HepG2 (cell line): ENCODE measurements around the gene APEX1. TPM values are rescaled to one million over a fixed set of nuclear protein-coding genes. Genes with fewer than 3 reads are reported as not detected.

Experiments
- ATF7 ChIP-seq, 2 experiments: fragments of 450-650 bp in 1 of 2; sonication (generic) in 1 of 2; formaldehyde crosslinking in 1 of 2; IDR thresholded peaks; 2 replicates each; pipeline versions ENCODE4 v1.4.0 to v1.6.1; 2016 to 2020; ENCODE audit warnings: antibody characterized with exemption in 1 of 2, mild to moderate bottlenecking in 1 of 2, missing genetic modification reagents in 1 of 2
- BORCS8-MEF2B ChIP-seq: sonication (generic); formaldehyde crosslinking; IDR thresholded peaks from 2 replicates; pipeline ENCODE4 v1.8.0; 2022; ENCODE audit warnings: mild to moderate bottlenecking, missing genetic modification reagents
- DNMT3B ChIP-seq: conservative IDR thresholded peaks from 2 replicates; pipeline ENCODE4 v1.6.1; 2016; ENCODE audit warnings: missing biosample characterization, control low read depth
- HES4 ChIP-seq: sonication (generic); formaldehyde crosslinking; IDR thresholded peaks from 2 replicates; pipeline ENCODE4 v1.9.0; 2021; ENCODE audit warnings: mild to moderate bottlenecking, missing genetic modification reagents, borderline replicate concordance
- HIVEP1 ChIP-seq: sonication (generic); formaldehyde crosslinking; IDR thresholded peaks from 2 replicates; pipeline ENCODE4 v1.4.0; 2020; ENCODE audit warnings: mild to moderate bottlenecking, missing genetic modification reagents
- JUN ChIP-seq: sonication (generic); formaldehyde crosslinking; IDR thresholded peaks from 2 replicates; pipeline ENCODE4 v1.4.0; 2020; ENCODE audit warnings: mild to moderate bottlenecking, missing genetic modification reagents
- MEF2D ChIP-seq: sonication (generic); formaldehyde crosslinking; IDR thresholded peaks from 2 replicates; pipeline ENCODE4 v1.5.1; 2020; ENCODE audit warnings: mild to moderate bottlenecking, missing genetic modification reagents
- MTF1 ChIP-seq: sonication (generic); formaldehyde crosslinking; IDR thresholded peaks from 2 replicates; pipeline ENCODE4 v1.5.0; 2020; ENCODE audit warnings: missing genetic modification reagents
- PCBP1 ChIP-seq: fragments of 200-400 bp; formaldehyde crosslinking; IDR thresholded peaks from 2 replicates; pipeline ENCODE4 v1.6.1; 2017; ENCODE audit warnings: mild to moderate bottlenecking, low read depth, low read length, borderline replicate concordance
- RFXANK ChIP-seq: IDR thresholded peaks from 2 replicates; pipeline ENCODE4 v1.6.1; 2016
- RXRA ChIP-seq: sonication (generic); formaldehyde crosslinking; IDR thresholded peaks from 2 replicates; pipeline ENCODE4 v1.5.1; 2020; ENCODE audit warnings: missing genetic modification reagents
- SALL2 ChIP-seq: sonication (generic); formaldehyde crosslinking; IDR thresholded peaks from 2 replicates; pipeline ENCODE4 v1.8.1; 2023; ENCODE audit warnings: mild to moderate bottlenecking, missing genetic modification reagents, inconsistent platforms
- SP5 ChIP-seq: IDR thresholded peaks from 2 replicates; pipeline ENCODE4 v1.6.1; 2016; ENCODE audit warnings: low read depth, borderline replicate concordance
- TCF7L2 ChIP-seq: IDR thresholded peaks from 2 replicates; pipeline ENCODE4 v1.6.1; 2011; ENCODE audit warnings: mild to moderate bottlenecking, low read depth, low read length, moderate library complexity
- TOPORS ChIP-seq: sonication (generic); formaldehyde crosslinking; IDR thresholded peaks from 2 replicates; pipeline ENCODE4 v1.8.0; 2023; ENCODE audit warnings: mild to moderate bottlenecking, missing genetic modification reagents
- YEATS4 ChIP-seq: sonication (generic); formaldehyde crosslinking; IDR thresholded peaks from 2 replicates; pipeline ENCODE4 v1.4.0; 2020; ENCODE audit warnings: missing genetic modification reagents, borderline replicate concordance
- ZNF12 ChIP-seq: sonication (generic); formaldehyde crosslinking; IDR thresholded peaks from 2 replicates; pipeline ENCODE4 v1.5.0; 2020; ENCODE audit warnings: missing genetic modification reagents
- ZNF280B ChIP-seq: sonication (generic); formaldehyde crosslinking; IDR thresholded peaks from 2 replicates; pipeline ENCODE4 v1.5.0; 2020; ENCODE audit warnings: missing genetic modification reagents, mild to moderate bottlenecking, borderline replicate concordance
- ZNF335 ChIP-seq: sonication (generic); formaldehyde crosslinking; IDR thresholded peaks from 2 replicates; pipeline ENCODE4 v1.4.0; 2020; ENCODE audit warnings: missing genetic modification reagents
- ZNF639 ChIP-seq: conservative IDR thresholded peaks from 2 replicates; pipeline ENCODE4 v1.6.1; 2018; ENCODE audit warnings: missing genetic modification reagents
- ZNF761 ChIP-seq: sonication (generic); formaldehyde crosslinking; conservative IDR thresholded peaks from 2 replicates; pipeline ENCODE4 v1.4.0; 2020; ENCODE audit warnings: mild to moderate bottlenecking, missing genetic modification reagents
- ZNF792 ChIP-seq: IDR thresholded peaks from 2 replicates; pipeline ENCODE4 v1.6.1; 2016
- polyA plus RNA-seq, 8 experiments: library from polyadenylated mRNA; depleted of rRNA in 3 of 8; stranded (reverse) in 7 of 8; unstranded in 1 of 8; fragments of >200 nt; fragmentation: Illumina TruSeq in 4 of 8; extraction: Trizol in 4 of 8; gene quantifications; 2 replicates each; pipeline versions ENCODE4 v1.2.1 to v1.2.3, GENCODE V29; 2011 to 2016; ENCODE audit warnings: low read depth in 4 of 8, missing spikeins in 1 of 8, mixed read lengths in 1 of 8; ENCODE audit not compliant: insufficient read depth in 1 of 8
- total RNA-seq, 5 experiments: library from RNA; depleted of rRNA; stranded (reverse); fragments of >200 nt; fragmentation: Illumina TruSeq; extraction: Trizol; gene quantifications; 2 replicates each; pipeline ENCODE4 v1.2.3, GENCODE V29; 2016; ENCODE audit warnings: low read depth in 1 of 5
- TF ChIP-seq, protein P1 (sequence below): sonication (generic); formaldehyde crosslinking; IDR thresholded peaks from 2 replicates; pipeline ENCODE4 v1.4.0; 2020; ENCODE audit warnings: missing genetic modification reagents
- TF ChIP-seq, protein P2 (sequence below): IDR thresholded peaks from 2 replicates; pipeline ENCODE4 v1.6.1; 2016; ENCODE audit warnings: missing genetic modification reagents, missing compliant biosample characterization
- TF ChIP-seq, protein P3 (sequence below): sonication (generic); formaldehyde crosslinking; IDR thresholded peaks from 2 replicates; pipeline ENCODE4 v1.5.0; 2020; ENCODE audit warnings: mild to moderate bottlenecking, missing genetic modification reagents, moderate library complexity

The APEX1 gene
- total and polyA plus RNA-seq, 2 of the 13 experiments (the other 11 are each of a cell fraction or from before 2014, with no cell fraction given): 171 to 405 TPM

- TF ChIP-seq, protein P1, sequence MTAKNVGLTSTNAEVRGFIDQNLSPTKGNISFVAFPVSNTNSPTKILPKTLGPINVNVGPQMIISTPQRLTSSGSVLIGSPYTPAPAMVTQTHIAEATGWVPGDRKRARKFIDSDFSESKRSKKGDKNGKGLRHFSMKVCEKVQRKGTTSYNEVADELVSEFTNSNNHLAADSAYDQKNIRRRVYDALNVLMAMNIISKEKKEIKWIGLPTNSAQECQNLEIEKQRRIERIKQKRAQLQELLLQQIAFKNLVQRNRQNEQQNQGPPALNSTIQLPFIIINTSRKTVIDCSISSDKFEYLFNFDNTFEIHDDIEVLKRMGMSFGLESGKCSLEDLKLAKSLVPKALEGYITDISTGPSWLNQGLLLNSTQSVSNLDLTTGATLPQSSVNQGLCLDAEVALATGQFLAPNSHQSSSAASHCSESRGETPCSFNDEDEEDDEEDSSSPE (CRISPR knock-in tag): peak; percentile 57
- TF ChIP-seq ZNF12: peak; percentile 62; the same call in 1 of the 2 replicates
- TF ChIP-seq MEF2D: peak; percentile 60; the same call in 1 of the 2 replicates
- TF ChIP-seq SALL2 (CRISPR knock-in tag): peak; percentile 84; the same call in 1 of the 2 replicates
- peak; percentile 26; the same call in 1 of the 2 replicates for TF ChIP-seq HES4 (CRISPR knock-in tag)
- peak; percentile 38; the same call in 1 of the 2 replicates for TF ChIP-seq BORCS8-MEF2B
- TF ChIP-seq SP5: 0 out of 2 replicates have a peak, but pooled peaks have one; percentile 28
- TF ChIP-seq ZNF761: peak; percentile 67; the same call in 1 of the 2 replicates
- 0 out of 2 replicates have a peak, but pooled peaks have one; percentile 19 for TF ChIP-seq JUN
- TF ChIP-seq DNMT3B (CRISPR knock-in tag): peak; percentile 90
- TF ChIP-seq, protein P2, sequence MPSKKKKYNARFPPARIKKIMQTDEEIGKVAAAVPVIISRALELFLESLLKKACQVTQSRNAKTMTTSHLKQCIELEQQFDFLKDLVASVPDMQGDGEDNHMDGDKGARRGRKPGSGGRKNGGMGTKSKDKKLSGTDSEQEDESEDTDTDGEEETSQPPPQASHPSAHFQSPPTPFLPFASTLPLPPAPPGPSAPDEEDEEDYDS (CRISPR knock-in tag): peak; percentile 100
- TF ChIP-seq RFXANK (CRISPR knock-in tag): 0 out of 2 replicates have a peak, but pooled peaks have one; percentile 38
- no peak for TF ChIP-seq ATF7 (IDR thresholded peaks at IDR 0.05)
- TF ChIP-seq ATF7 (CRISPR knock-in tag; IDR thresholded peaks at IDR 0.05): no peak
- peak; percentile 94 for TF ChIP-seq ZNF792
- peak; percentile 83; the same call in 1 of the 2 replicates for TF ChIP-seq YEATS4 (CRISPR knock-in tag)
- TF ChIP-seq MTF1 (CRISPR knock-in tag): no peak
- 0 out of 2 replicates have a peak, but pooled peaks have one; percentile 57 for TF ChIP-seq TOPORS (CRISPR knock-in tag)
- TF ChIP-seq ZNF639 (CRISPR knock-in tag): peak; percentile 81
- TF ChIP-seq ZNF280B (CRISPR knock-in tag): peak; percentile 94; the same call in 1 of the 2 replicates
- TF ChIP-seq HIVEP1 (CRISPR knock-in tag): no peak; the same call in 1 of the 2 replicates
- TF ChIP-seq, protein P3, sequence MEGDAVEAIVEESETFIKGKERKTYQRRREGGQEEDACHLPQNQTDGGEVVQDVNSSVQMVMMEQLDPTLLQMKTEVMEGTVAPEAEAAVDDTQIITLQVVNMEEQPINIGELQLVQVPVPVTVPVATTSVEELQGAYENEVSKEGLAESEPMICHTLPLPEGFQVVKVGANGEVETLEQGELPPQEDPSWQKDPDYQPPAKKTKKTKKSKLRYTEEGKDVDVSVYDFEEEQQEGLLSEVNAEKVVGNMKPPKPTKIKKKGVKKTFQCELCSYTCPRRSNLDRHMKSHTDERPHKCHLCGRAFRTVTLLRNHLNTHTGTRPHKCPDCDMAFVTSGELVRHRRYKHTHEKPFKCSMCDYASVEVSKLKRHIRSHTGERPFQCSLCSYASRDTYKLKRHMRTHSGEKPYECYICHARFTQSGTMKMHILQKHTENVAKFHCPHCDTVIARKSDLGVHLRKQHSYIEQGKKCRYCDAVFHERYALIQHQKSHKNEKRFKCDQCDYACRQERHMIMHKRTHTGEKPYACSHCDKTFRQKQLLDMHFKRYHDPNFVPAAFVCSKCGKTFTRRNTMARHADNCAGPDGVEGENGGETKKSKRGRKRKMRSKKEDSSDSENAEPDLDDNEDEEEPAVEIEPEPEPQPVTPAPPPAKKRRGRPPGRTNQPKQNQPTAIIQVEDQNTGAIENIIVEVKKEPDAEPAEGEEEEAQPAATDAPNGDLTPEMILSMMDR (CRISPR knock-in tag): peak; percentile 48
- peak; percentile 78; the same call in 1 of the 2 replicates for TF ChIP-seq RXRA (CRISPR knock-in tag)
- TF ChIP-seq TCF7L2: no peak
- TF ChIP-seq PCBP1: 0 out of 2 replicates have a peak, but pooled peaks have one; percentile 67
- peak; percentile 87; the same call in 1 of the 2 replicates for TF ChIP-seq ZNF335 (CRISPR knock-in tag)
Measured at GRCh38 chr14:20469242-20469889, 14.3 kb downstream of the APEX1 start, which contains the start of gene PNP (continued).
